ENCODE results near the gene PRKCH. TPM values are rescaled to one million over a fixed set of nuclear protein-coding genes. Genes with fewer than 3 reads are reported as not detected.

The PRKCH gene
- total and polyA plus RNA-seq, 12 donors = 8.3 to 25.1 (median 17.7) TPM

DNA sequence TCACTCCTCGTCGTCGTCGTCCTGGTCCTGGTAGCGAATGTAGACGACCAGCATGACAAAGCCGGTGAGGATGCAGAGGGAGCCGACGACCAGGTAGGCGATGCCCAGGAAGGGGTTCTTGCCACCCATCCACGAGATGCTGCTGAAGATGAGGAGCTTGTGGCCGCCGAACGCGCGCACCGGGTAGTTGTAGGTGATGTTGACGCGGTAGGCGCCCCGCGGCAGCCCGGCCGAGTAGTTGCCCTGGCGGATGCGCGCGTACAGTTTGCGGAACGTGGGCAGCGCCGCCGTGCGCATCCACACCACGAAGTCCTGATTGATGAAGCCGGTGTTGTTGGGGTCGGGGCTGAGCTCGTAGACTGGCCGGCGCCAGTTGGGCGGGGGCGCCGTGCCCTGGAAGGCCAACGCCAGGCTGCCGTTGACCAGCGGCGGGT is 41.3 kb upstream of the PRKCH start:
- H3K4me1 ChIP-seq = peaks cover 0 to 19% (median 11%) of the 10 kb centered on the region in 9 donors
- H3K4me3 ChIP-seq = peak overlapping the region; percentile 14 to 64 (median 56)
- no peaks in the 10 kb centered on the region for H3K9me3 ChIP-seq
- no peaks in the 10 kb centered on the region for H3K36me3 ChIP-seq
- H3K27ac ChIP-seq = peak overlapping the region in 8 of 10 donors; percentile 45 to 87 (median 78)
- intact Hi-C loops (cut with DNase I) = no loop called here
- ATAC-seq = peak in 7 of 8 donors; percentile 12 to 68 (median 24)
- peaks cover 0 to 66% (median 28%) of the 10 kb centered on the region in 7 donors for H3K27me3 ChIP-seq
- WGBS, 2 donors = 6 to 7% methylated on average over 45 to 47 of the region's 47 CpGs
- no peak for TF ChIP-seq CTCF (IDR thresholded peaks at IDR 0.05)
- DNase-seq = no peak

GRCh38 chr14:61280526-61281185 is 40.7 kb upstream of the PRKCH start:
- DNase-seq = peak; percentile 54 to 66
- intact Hi-C loops (cut with DNase I) = no loop called here
- H3K4me3 ChIP-seq = peak overlapping the region; percentile 14 to 64 (median 56)
- no peaks in the 10 kb centered on the region for H3K9me3 ChIP-seq
- peak overlapping the region in 9 of 10 donors; percentile 13 to 87 (median 77) for H3K27ac ChIP-seq
- peak in 8 of 9 donors; percentile 22 to 65 (median 52) for TF ChIP-seq CTCF (IDR thresholded peaks at IDR 0.05)
- peaks cover 0 to 66% (median 28%) of the 10 kb centered on the region in 7 donors for H3K27me3 ChIP-seq
- 1 to 2% methylated on average over 66 to 81 of the region's 81 CpGs for WGBS, 2 donors
- peak; percentile 78 to 91 (median 82) for ATAC-seq
- peaks cover 0 to 19% (median 12%) of the 10 kb centered on the region in 9 donors for H3K4me1 ChIP-seq
- no peaks in the 10 kb centered on the region for H3K36me3 ChIP-seq

GRCh38 chr14:61281186-61281947 is 40.0 kb upstream of the PRKCH start, which contains the start of gene TMEM30B:
TSS of gene TMEM30B (minus strand) at chr14:61281338. CDS start at chr14:61281147, 191 bp downstream.
- Histone ChIP-seq H3K36me3 (no peaks in the 10 kb centered on the region), H3K27me3 (peaks cover 0 to 68% (median 28%) of the 10 kb centered on the region in 7 donors), H3K4me1 (peaks cover 0 to 24% (median 19%) of the 10 kb centered on the region in 9 donors), H3K27ac (peak within 1 kb of the TSS in 9 of 10 donors; percentile 13 to 87 (median 77)), H3K4me3 (peak within 1 kb of the TSS; percentile 14 to 64 (median 56)), H3K9me3 (no peaks in the 10 kb centered on the region)
- intact Hi-C loops (cut with DNase I) = no loop called here
- DNase-seq (no peak), ATAC-seq (peak in 2 of 8 donors; percentile 6 to 21)
- no peak for TF ChIP-seq CTCF (IDR thresholded peaks at IDR 0.05)
- 23 to 24% methylated on average over 41 to 43 of the region's 43 CpGs for WGBS, 2 donors

DNA sequence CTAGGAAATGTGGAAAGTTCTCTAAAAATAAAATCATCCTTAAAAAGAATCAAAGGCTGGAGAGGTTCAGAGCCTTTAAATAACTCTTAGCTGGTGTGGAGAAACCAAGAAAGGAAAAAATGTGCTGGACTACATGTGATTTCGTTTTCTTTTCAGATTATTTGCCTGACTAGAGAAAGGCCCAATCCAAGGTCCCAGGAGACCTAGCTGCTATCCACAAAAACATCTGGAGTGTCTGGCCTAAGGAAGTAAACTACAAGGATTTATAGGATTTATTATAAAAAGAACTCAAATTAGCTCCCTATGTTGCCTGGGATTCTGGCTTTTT is 39.5 kb upstream of the PRKCH start:
- DNase-seq (peak in 1 of 2 donors; percentile 45), ATAC-seq (peak in 4 of 8 donors; percentile 24 to 46 (median 30))
- Histone ChIP-seq H3K4me3 (peak overlapping the region in 3 of 10 donors; percentile 53 to 64 (median 60)), H3K27ac (peak overlapping the region in 2 of 10 donors; percentile 85 to 87), H3K9me3 (no peaks in the 10 kb centered on the region), H3K36me3 (no peaks in the 10 kb centered on the region), H3K27me3 (peaks cover 0 to 68% (median 28%) of the 10 kb centered on the region in 7 donors), H3K4me1 (peaks cover 0 to 24% (median 19%) of the 10 kb centered on the region in 9 donors)
- 52 to 68% methylated on average over 1 of the region's 1 CpG for WGBS, 2 donors
- no peak for TF ChIP-seq CTCF (IDR thresholded peaks at IDR 0.05)
- intact Hi-C loops (cut with DNase I) = no loop called here

Data from heart right ventricle (tissue), 16 donors.